Ovary (tissue), 3 donors: ENCODE measurements around the gene MED1.

Experiments
- CTCF ChIP-seq, 3 donors: fragments of 450-650 bp in 2 of 3; fragments of 200-600 bp in 1 of 3; IDR thresholded peaks; one replicate each; pipeline versions ENCODE4 v1.5.1 to v1.8.0; 2016 to 2022; ENCODE audit warnings: antibody characterized with exemption in 3 of 3, mild to moderate bottlenecking in 1 of 3
- EP300 ChIP-seq: sonication (generic); formaldehyde crosslinking; IDR thresholded peaks from one replicate; pipeline ENCODE4 v1.6.1; 2017; ENCODE audit warnings: antibody characterized with exemption
- POLR2A ChIP-seq: fragments of 450-650 bp; IDR thresholded peaks from one replicate; pipeline ENCODE4 v1.6.1; 2017; ENCODE audit warnings: antibody characterized with exemption, mild to moderate bottlenecking, moderate library complexity
- donor health status: DM: no; HTN: no; CAD: no.

GRCh38 chr17:39357986-39358385 lies 93.1 kb downstream of the MED1 start:
- TF ChIP-seq CTCF (IDR thresholded peaks at IDR 0.05) (no peak), EP300 (no peak), POLR2A (no peak)
